GM13976 (cell line): ENCODE results near the gene DIO1.
"Not testable (repeated sequence)": the region's sequence is repeated elsewhere in the genome, so short reads cannot be mapped to it uniquely, and the experiment has no call there.

Source experiments
- DNase-seq: peaks from one replicate; pipeline ENCODE4 v3.0.0; 2012; ENCODE audit warnings: low spot score
- CTCF ChIP-seq: IDR thresholded peaks from 2 replicates; pipeline ENCODE4 v1.5.1; 2012; ENCODE audit warnings: borderline replicate concordance, mild to moderate bottlenecking; ENCODE audit not compliant: insufficient read depth; ENCODE audit errors: extremely low read depth, missing control alignments, control extremely low read depth
- in situ Hi-C: fragments of 300-500 bp; cut with MboI; formaldehyde crosslinking; loops from one replicate; pipeline ENCODE4 v1.12.0; 2022; ENCODE audit warnings: low sequenced_read_pairs, mixed read lengths, inconsistent platforms; ENCODE audit not compliant: unreplicated experiment

Gene DIO1

DNA sequence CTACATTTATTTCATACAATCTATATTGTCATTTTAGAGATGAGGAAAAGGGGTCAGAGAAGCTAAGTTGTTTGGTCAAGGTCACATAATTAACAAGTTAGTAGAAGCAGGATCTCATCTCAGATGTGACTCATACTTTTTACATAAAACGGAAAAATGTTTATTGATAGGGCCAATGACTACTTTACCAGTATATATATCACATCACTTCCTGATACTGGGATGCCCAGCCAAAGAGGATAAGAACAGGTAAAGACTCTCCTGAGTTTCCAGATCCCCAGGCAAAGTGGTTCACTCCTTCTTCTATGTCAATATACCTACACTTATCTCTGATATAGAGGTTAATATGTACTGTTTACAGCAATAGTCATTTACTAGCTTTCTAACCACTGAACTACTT is 25.4 kb upstream of the DIO1 start:
- no peak for TF ChIP-seq CTCF
- in situ Hi-C loops: loop anchor here (5.0 kb wide), 1 partner anchor 89 kb away; no protein-coding TSS in a partner anchor
- DNase-seq: no peak

DNA sequence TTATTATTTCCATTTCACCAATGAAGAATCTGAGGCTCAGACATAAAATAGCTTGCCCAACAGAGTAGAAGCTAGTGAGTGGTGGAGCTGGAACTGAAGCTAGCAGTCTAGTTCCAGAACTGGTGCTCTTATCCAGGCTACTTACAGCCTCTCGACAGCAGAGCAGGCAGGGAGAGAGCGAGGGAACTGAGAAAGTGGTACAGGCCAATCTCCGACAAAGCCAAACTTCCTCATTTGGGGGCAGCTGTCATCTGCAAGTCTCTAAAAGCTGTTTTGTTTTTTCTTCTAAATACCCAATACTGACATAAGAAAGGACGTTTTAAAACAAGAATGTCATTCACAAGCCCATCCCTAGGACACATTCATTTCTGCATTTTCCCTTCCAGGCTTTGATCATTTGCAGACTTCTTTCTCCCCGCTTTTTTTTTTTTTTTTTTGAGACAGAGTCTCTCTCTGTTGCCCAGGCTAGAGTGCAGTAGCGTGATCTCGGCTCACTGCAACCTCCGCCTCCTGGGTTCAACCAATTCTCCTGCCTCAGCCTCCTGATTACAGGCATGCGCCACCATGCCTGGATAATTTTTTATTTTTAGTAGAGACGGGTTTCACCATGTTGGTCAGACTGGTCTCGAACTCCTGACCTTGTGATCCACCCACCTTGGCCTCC is 24.4 kb upstream of the DIO1 start:
- TF ChIP-seq CTCF: no peak
- in situ Hi-C loops: loop anchor here (5.0 kb wide), 1 partner anchor 88 kb away; no protein-coding TSS in a partner anchor

GRCh38 chr1:53871221-53871620 is 22.8 kb upstream of the DIO1 start:
- no peak for DNase-seq
- no peak for TF ChIP-seq CTCF
- in situ Hi-C loops: no loop called here

More for the DNA sequence above, 24.4 kb upstream of the DIO1 start:
- DNase-seq: no peak

- no peak for DNase-seq
- no peak for TF ChIP-seq CTCF
- in situ Hi-C loops: no loop called here
Observed at GRCh38 chr1:53871773-53872484, 22.1 kb upstream of the DIO1 start.

DNA sequence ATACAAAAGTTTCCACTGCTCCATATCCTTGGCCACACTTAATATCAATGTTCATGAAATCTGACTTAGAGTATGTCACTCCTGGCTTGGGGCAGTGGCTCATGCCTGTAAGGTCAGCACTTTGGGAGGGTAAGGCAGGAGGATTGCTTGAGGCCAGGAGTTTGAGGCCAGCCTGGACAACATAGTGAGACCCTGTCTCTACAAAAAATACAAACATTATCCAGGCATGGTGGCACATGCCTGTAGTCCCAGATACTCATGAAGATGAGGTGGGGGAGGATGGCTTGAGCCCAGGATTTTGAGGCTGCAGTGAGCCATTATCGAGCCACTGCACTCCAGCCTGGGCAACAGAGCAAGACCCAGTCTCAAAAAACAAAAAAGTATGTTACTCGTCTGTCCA is 18.8 kb upstream of the DIO1 start:
- DNase-seq, in situ Hi-C loops: not testable (repeated sequence)

DNA sequence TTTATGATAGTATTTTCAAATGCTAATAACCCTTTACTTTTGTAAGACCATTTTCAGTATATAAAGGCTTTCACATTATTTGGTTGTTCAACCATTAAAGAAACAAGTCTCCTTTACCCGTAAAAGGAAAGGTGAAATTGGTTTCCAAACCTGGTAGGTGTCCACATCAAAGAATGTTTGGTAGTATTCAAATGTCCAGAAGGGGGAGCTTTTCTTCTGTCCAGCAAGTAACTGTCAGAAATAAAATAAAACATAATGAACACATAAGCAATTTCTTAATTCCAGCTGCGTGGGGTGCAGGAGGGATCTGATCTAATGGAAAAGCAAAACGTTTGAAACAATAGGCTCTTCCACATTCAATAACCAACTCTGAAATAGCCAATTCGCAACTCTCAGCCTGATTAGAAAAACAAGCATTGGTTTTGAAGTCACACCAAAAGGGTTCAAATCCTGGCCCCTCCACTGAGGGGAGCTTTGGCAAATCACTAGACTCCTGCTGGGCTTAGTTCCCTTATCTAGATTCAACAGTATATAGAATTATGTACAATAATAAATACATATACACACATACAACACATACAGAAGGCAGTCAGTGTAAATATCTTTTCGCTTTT is 15.4 kb upstream of the DIO1 start:
- peak; percentile 37 for DNase-seq
- in situ Hi-C loops: no loop called here
- peak; percentile 33 for TF ChIP-seq CTCF

- in situ Hi-C loops, DNase-seq: not testable (repeated sequence)
Observed at GRCh38 chr1:53881853-53882252, 12.1 kb upstream of the DIO1 start.

GRCh38 chr1:53883600-53883999 is 10.4 kb upstream of the DIO1 start:
- DNase-seq: not testable (repeated sequence)

More at GRCh38 chr1:53883600-53883999, 10.4 kb upstream of the DIO1 start:
- in situ Hi-C loops: not testable (repeated sequence)
